Right ventricle myocardium inferior (tissue), 1 donor: Measurements from ENCODE around the gene LUC7L2. TPM values are rescaled to one million over a fixed set of nuclear protein-coding genes. Genes with fewer than 3 reads are reported as not detected.
"Not testable (repeated sequence)": the region's sequence is repeated elsewhere in the genome, so short reads cannot be mapped to it uniquely, and the experiment has no call there.

Experiments used
- ATAC-seq: fragments of 200-7000 bp; cut with Tn5 transposase; one replicate; pipeline ENCODE4 v1.9.1; 2020; ENCODE audit warnings: mild to moderate bottlenecking, moderate library complexity
- DNase-seq: peaks from one replicate; pipeline ENCODE4 v3.0.0; 2021; ENCODE audit errors: missing footprints
- intact Hi-C: fragments of 100-400 bp; cut with DNase I; formaldehyde crosslinking; loops from one replicate; pipeline ENCODE4 v1.11.0; 2022
- total RNA-seq: library from RNA; stranded (reverse); fragmentation: NEBNext Ultra II Directional; extraction: Animal tissue kit (Norgen Biotek cat#: 25700); gene quantifications from one replicate; pipeline ENCODE4 v1.2.1, GENCODE V29; 2021
- donor health status: DM: no; HTN: yes; CAD: no; lungs with severe emphysema.

The LUC7L2 gene
- total RNA-seq, 1 donor from 2014 or later: 44.9 TPM

GRCh38 chr7:139467729-139468128 lies 108.0 kb downstream of the LUC7L2 start:
- ATAC-seq, DNase-seq, intact Hi-C loops: not testable (repeated sequence)

- intact Hi-C loops, ATAC-seq: not testable (repeated sequence)
These were observed 108.6 kb downstream of the LUC7L2 start for GRCh38 chr7:139468281-139468680.

GRCh38 chr7:139471740-139472353 lies 112.2 kb downstream of the LUC7L2 start:
- intact Hi-C loops: no loop called here
- ATAC-seq: no peak
- DNase-seq: peak; percentile 44

More at GRCh38 chr7:139468281-139468680, 108.6 kb downstream of the LUC7L2 start:
- peak; percentile 26 for DNase-seq

Other genes starting within 250 kb of the LUC7L2 start
- gene UBN2, start 128.7 kb upstream of the LUC7L2 start, total RNA-seq: 13.0 TPM
- gene FMC1, start 18.6 kb upstream of the LUC7L2 start, total RNA-seq: 41.8 TPM
- gene KLRG2, start 123.8 kb downstream of the LUC7L2 start, total RNA-seq: not detected
- not detected for gene CLEC2L, start 163.8 kb downstream of the LUC7L2 start, total RNA-seq